ENCODE data around the gene CAMTA1. TPM values are rescaled to one million over a fixed set of nuclear protein-coding genes. Genes with fewer than 3 reads are reported as not detected.

CAMTA1 gene
- total RNA-seq, 1 experiment from 2014 or later: 60.0 TPM

GRCh38 chr1:7501723-7502603, 716.7 kb downstream of the CAMTA1 start:
- Mint-ChIP-seq H3K9me3 (ENCODE audit: unreplicated experiment) (no peaks in the 10 kb centered on the region), H3K4me1 (ENCODE audit: low read depth, unreplicated experiment) (no peaks in the 10 kb centered on the region), H3K36me3 (ENCODE audit: insufficient read depth, unreplicated experiment) (no peaks in the 10 kb centered on the region), H3K27ac (ENCODE audit: unreplicated experiment) (no peak overlapping the region), H3K4me3 (ENCODE audit: unreplicated experiment) (no peak overlapping the region), H3K27me3 (ENCODE audit: insufficient read depth, unreplicated experiment) (no peaks in the 10 kb centered on the region)
- H3K9me3 ChIP-seq: 0 out of 2 replicates have a peak, but pooled peaks cover 3% of the 10 kb centered on the region
- H3K27me3 ChIP-seq (replicated peaks; ENCODE audit: control insufficient read depth, insufficient read depth, low read length): no peaks in the 10 kb centered on the region
- intact Hi-C loops (cut with micrococcal nuclease; ENCODE audit: unreplicated experiment): no loop called here
- TF ChIP-seq CTCF (IDR thresholded peaks at IDR 0.05; ENCODE audit: insufficient read depth in 1 of 2, low read depth in 1 of 2, low read length in 1 of 2, severe bottlenecking in 1 of 2, unreplicated experiment in 1 of 2): no peak
- H3K4me1 ChIP-seq: no peaks in the 10 kb centered on the region
- no peak for DNase-seq
- BruUV-seq (replicated peaks): no TSS peak
- H3K36me3 ChIP-seq (ENCODE audit: control insufficient read depth, insufficient read depth, low read length): no peaks in the 10 kb centered on the region
- ChIA-PET CTCF (no interaction called here), POLR2A (no interaction called here)
- no peak overlapping the region for H3K4me3 ChIP-seq (ENCODE audit: low read depth, low read length)

- Mint-ChIP-seq H3K36me3 (ENCODE audit: insufficient read depth, unreplicated experiment) (no peaks in the 10 kb centered on the region), H3K4me1 (ENCODE audit: low read depth, unreplicated experiment) (no peaks in the 10 kb centered on the region), H3K27me3 (ENCODE audit: insufficient read depth, unreplicated experiment) (no peaks in the 10 kb centered on the region), H3K27ac (ENCODE audit: unreplicated experiment) (no peak overlapping the region), H3K9me3 (ENCODE audit: unreplicated experiment) (no peaks in the 10 kb centered on the region), H3K4me3 (ENCODE audit: unreplicated experiment) (no peak overlapping the region)
- Histone ChIP-seq H3K36me3 (ENCODE audit: control insufficient read depth, insufficient read depth, low read length) (no peaks in the 10 kb centered on the region), H3K4me3 (ENCODE audit: low read depth, low read length) (no peak overlapping the region), H3K27me3 (replicated peaks; ENCODE audit: control insufficient read depth, insufficient read depth, low read length) (no peaks in the 10 kb centered on the region), H3K9me3 (0 out of 2 replicates have a peak, but pooled peaks cover 3% of the 10 kb centered on the region), H3K4me1 (no peaks in the 10 kb centered on the region)
- intact Hi-C loops (cut with micrococcal nuclease; ENCODE audit: unreplicated experiment): no loop called here
- POLR2A ChIA-PET: no interaction called here
- CTCF ChIA-PET: no interaction called here
- no peak for TF ChIP-seq CTCF (IDR thresholded peaks at IDR 0.05; ENCODE audit: insufficient read depth in 1 of 2, low read depth in 1 of 2, low read length in 1 of 2, severe bottlenecking in 1 of 2, unreplicated experiment in 1 of 2)
- BruUV-seq (replicated peaks): no TSS peak
- no peak for DNase-seq
Observed at GRCh38 chr1:7503691-7504437, 718.6 kb downstream of the CAMTA1 start.

- H3K27me3 Mint-ChIP-seq (ENCODE audit: insufficient read depth, unreplicated experiment): no peaks in the 10 kb centered on the region
- no peaks in the 10 kb centered on the region for H3K36me3 ChIP-seq (ENCODE audit: control insufficient read depth, insufficient read depth, low read length)
- BruUV-seq (replicated peaks): no TSS peak
Observed at GRCh38 chr1:7504438-7504720, 719.1 kb downstream of the CAMTA1 start.

More at GRCh38 chr1:7504438-7504720, 719.1 kb downstream of the CAMTA1 start:
- H3K9me3 Mint-ChIP-seq (ENCODE audit: unreplicated experiment): no peaks in the 10 kb centered on the region
- Histone ChIP-seq H3K4me3 (ENCODE audit: low read depth, low read length) (no peak overlapping the region), H3K9me3 (0 out of 2 replicates have a peak, but pooled peaks cover 3% of the 10 kb centered on the region), H3K4me1 (no peaks in the 10 kb centered on the region), H3K27me3 (replicated peaks; ENCODE audit: control insufficient read depth, insufficient read depth, low read length) (no peaks in the 10 kb centered on the region)
- POLR2A ChIA-PET: no interaction called here
- H3K4me1 Mint-ChIP-seq (ENCODE audit: low read depth, unreplicated experiment): no peaks in the 10 kb centered on the region
- no peak for TF ChIP-seq CTCF (IDR thresholded peaks at IDR 0.05; ENCODE audit: insufficient read depth in 1 of 2, low read depth in 1 of 2, low read length in 1 of 2, severe bottlenecking in 1 of 2, unreplicated experiment in 1 of 2)
- H3K4me3 Mint-ChIP-seq (ENCODE audit: unreplicated experiment): no peak overlapping the region
- CTCF ChIA-PET: no interaction called here
- H3K36me3 Mint-ChIP-seq (ENCODE audit: insufficient read depth, unreplicated experiment): no peaks in the 10 kb centered on the region
- intact Hi-C loops (cut with micrococcal nuclease; ENCODE audit: unreplicated experiment): no loop called here
- H3K27ac Mint-ChIP-seq (ENCODE audit: unreplicated experiment): no peak overlapping the region
- no peak for DNase-seq
